GM10248 (cell line): Measurements from ENCODE around the gene SLC44A1.
"Not testable (repeated sequence)": the region's sequence is repeated elsewhere in the genome, so short reads cannot be mapped to it uniquely, and the experiment has no call there.

ENCODE experiments used
- CTCF ChIA-PET: fragments of 300-600 bp; sonication (Branson Sonifier 250); formaldehyde crosslinking; extraction: SDS; loops from one replicate; lab custom pipeline; 2021; ENCODE audit warnings: antibody characterized with exemption; lab: Yijun Ruan, JAX
- POLR2A ChIA-PET: fragments of 350-650 bp; sonication (Branson Sonifier 250); formaldehyde crosslinking; extraction: SDS; loops from one replicate; lab custom pipeline; 2020; ENCODE audit warnings: antibody characterized with exemption; lab: Yijun Ruan, JAX
- DNase-seq: peaks from one replicate; pipeline ENCODE4 v3.0.0; 2012; ENCODE audit errors: extremely low spot score
- CTCF ChIP-seq: IDR thresholded peaks from 2 replicates; pipeline ENCODE4 v1.5.1; 2012; ENCODE audit warnings: mild to moderate bottlenecking, low read depth; ENCODE audit errors: extremely low read depth, missing control alignments, control extremely low read depth

SLC44A1 gene

GRCh38 chr9:105252405-105252756 is 7.9 kb downstream of the SLC44A1 start:
- ChIA-PET POLR2A (no interaction called here), CTCF (interaction anchor here (0.7 to 1.3 kb wide), 3 partner anchors 12 to 39 kb away, joined by 3 to 5 read pairs (median 3); no protein-coding TSS in a partner anchor)
- no peak for DNase-seq

GRCh38 chr9:105254226-105254625 is 9.8 kb downstream of the SLC44A1 start:
- TF ChIP-seq CTCF, result no peak
- CTCF ChIA-PET, result interaction anchor here (1.1 to 2.3 kb wide), 6 partner anchors 10 to 153 kb away, joined by 3 to 11 read pairs (median 4); partner anchors contain the start of gene SLC44A1
- POLR2A ChIA-PET, result interaction anchor here (1.3 kb wide), 1 partner anchor 10 kb away, joined by 4 read pairs; the partner anchor contains the start of gene SLC44A1
- no peak for DNase-seq

More at GRCh38 chr9:105252405-105252756, 7.9 kb downstream of the SLC44A1 start:
- no peak for TF ChIP-seq CTCF

- no peak for DNase-seq
- CTCF ChIA-PET, result interaction anchor here (1.2 to 2.8 kb wide), 5 partner anchors 8 to 152 kb away, joined by 3 to 9 read pairs (median 4); no protein-coding TSS in a partner anchor
- POLR2A ChIA-PET, result no interaction called here
- TF ChIP-seq CTCF, result no peak
These were observed 11.0 kb downstream of the SLC44A1 start for GRCh38 chr9:105255421-105255820.

GRCh38 chr9:105256569-105256968 is 12.1 kb downstream of the SLC44A1 start:
- DNase-seq, result not testable (repeated sequence)
- POLR2A ChIA-PET, result interaction anchor here (0.7 kb wide), 1 partner anchor 45 kb away, joined by 4 read pairs; no protein-coding TSS in a partner anchor
- CTCF ChIA-PET, result interaction anchor here (1.3 to 2.8 kb wide), 3 partner anchors 9 to 36 kb away, joined by 3 to 9 read pairs (median 4); no protein-coding TSS in a partner anchor

GRCh38 chr9:105257809-105258208 is 13.4 kb downstream of the SLC44A1 start:
- no peak for DNase-seq
- POLR2A ChIA-PET, result no interaction called here
- CTCF ChIA-PET, result interaction anchor here (2.8 kb wide), 1 partner anchor 11 kb away, joined by 9 read pairs; no protein-coding TSS in a partner anchor
- no peak for TF ChIP-seq CTCF

- ChIA-PET POLR2A (no interaction called here), CTCF (no interaction called here)
- no peak for DNase-seq
- TF ChIP-seq CTCF, result no peak
These were observed 13.8 kb downstream of the SLC44A1 start for GRCh38 chr9:105258225-105258737.

GRCh38 chr9:105259274-105259673 is 14.8 kb downstream of the SLC44A1 start:
- POLR2A ChIA-PET, result no interaction called here
- DNase-seq, result no peak
- CTCF ChIA-PET, result no interaction called here
- TF ChIP-seq CTCF, result no peak
